ENCODE data around the gene P2RX6. TPM values are rescaled to one million over a fixed set of nuclear protein-coding genes. Genes with fewer than 3 reads are reported as not detected.

Gene P2RX6
- total and polyA plus RNA-seq, 9 of the 15 experiments (the other 6 are each of a cell fraction or from before 2014, with no cell fraction given), result 0.01 to 3.9 (median 1.5) TPM; not detected in 1

DNA sequence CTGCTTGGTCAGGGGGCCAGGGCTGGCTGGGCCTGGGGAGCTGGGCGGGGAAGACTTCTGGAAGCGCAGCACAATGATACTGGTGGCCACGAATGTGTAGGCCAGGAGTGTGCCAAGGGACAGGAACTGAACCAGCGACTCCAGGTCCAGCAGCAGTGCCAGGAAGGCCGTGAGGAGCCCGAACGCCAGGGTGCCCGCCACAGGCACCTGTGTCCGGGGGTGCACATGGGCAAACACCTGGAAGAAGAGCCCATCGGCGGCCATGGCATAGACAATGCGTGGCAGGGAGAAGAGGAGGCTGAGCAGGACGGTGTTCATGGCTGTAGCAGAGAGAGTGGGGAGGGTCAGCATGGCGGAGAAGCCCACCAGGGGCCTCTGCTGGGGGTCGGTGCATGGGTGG, 15.1 kb downstream of the P2RX6 start (continued):
- peak; percentile 32 for TF ChIP-seq SETDB1 (IDR thresholded peaks at IDR 0.05; ENCODE audit: low read length)
- no peak for TF ChIP-seq DMBX1 (CRISPR knock-in tag; IDR thresholded peaks at IDR 0.05; ENCODE audit: borderline replicate concordance)
- no peak for TF ChIP-seq NFE2L1 (tag; IDR thresholded peaks at IDR 0.05; ENCODE audit: borderline replicate concordance, low read depth)
- peak; percentile 17 for TF ChIP-seq HMGN3 (IDR thresholded peaks at IDR 0.05; ENCODE audit: borderline replicate concordance, extremely low read depth, insufficient read length, low read depth, low read length)
- TF ChIP-seq EP300 (IDR thresholded peaks at IDR 0.05; ENCODE audit: low read length), result no peak
- no peak for TF ChIP-seq ZBTB17 (CRISPR knock-in tag; IDR thresholded peaks at IDR 0.05)
- no peak for TF ChIP-seq NCOR1 (IDR thresholded peaks at IDR 0.05)
- peak; percentile 12 for TF ChIP-seq KDM5B (IDR thresholded peaks at IDR 0.05; ENCODE audit: insufficient replicate concordance, low read depth, low read length)
- no peak for TF ChIP-seq NEUROD1 (IDR thresholded peaks at IDR 0.05; ENCODE audit: borderline replicate concordance, low read depth, low read length, partially characterized antibody)
- TF ChIP-seq ERF (CRISPR knock-in tag; IDR thresholded peaks at IDR 0.05), result no peak
- TF ChIP-seq, protein P1, sequence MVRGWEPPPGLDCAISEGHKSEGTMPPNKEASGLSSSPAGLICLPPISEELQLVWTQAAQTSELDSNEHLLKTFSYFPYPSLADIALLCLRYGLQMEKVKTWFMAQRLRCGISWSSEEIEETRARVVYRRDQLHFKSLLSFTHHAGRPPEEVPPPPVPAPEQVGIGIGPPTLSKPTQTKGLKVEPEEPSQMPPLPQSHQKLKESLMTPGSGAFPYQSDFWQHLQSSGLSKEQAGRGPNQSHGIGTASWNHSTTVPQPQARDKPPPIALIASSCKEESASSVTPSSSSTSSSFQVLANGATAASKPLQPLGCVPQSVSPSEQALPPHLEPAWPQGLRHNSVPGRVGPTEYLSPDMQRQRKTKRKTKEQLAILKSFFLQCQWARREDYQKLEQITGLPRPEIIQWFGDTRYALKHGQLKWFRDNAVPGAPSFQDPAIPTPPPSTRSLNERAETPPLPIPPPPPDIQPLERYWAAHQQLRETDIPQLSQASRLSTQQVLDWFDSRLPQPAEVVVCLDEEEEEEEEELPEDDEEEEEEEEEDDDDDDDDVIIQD (CRISPR knock-in tag; IDR thresholded peaks at IDR 0.05), result peak; percentile 63; the same call in 1 of the 2 replicates
- TF ChIP-seq TCF3 (CRISPR knock-in tag; IDR thresholded peaks at IDR 0.05), result no peak
- TF ChIP-seq, protein P2, sequence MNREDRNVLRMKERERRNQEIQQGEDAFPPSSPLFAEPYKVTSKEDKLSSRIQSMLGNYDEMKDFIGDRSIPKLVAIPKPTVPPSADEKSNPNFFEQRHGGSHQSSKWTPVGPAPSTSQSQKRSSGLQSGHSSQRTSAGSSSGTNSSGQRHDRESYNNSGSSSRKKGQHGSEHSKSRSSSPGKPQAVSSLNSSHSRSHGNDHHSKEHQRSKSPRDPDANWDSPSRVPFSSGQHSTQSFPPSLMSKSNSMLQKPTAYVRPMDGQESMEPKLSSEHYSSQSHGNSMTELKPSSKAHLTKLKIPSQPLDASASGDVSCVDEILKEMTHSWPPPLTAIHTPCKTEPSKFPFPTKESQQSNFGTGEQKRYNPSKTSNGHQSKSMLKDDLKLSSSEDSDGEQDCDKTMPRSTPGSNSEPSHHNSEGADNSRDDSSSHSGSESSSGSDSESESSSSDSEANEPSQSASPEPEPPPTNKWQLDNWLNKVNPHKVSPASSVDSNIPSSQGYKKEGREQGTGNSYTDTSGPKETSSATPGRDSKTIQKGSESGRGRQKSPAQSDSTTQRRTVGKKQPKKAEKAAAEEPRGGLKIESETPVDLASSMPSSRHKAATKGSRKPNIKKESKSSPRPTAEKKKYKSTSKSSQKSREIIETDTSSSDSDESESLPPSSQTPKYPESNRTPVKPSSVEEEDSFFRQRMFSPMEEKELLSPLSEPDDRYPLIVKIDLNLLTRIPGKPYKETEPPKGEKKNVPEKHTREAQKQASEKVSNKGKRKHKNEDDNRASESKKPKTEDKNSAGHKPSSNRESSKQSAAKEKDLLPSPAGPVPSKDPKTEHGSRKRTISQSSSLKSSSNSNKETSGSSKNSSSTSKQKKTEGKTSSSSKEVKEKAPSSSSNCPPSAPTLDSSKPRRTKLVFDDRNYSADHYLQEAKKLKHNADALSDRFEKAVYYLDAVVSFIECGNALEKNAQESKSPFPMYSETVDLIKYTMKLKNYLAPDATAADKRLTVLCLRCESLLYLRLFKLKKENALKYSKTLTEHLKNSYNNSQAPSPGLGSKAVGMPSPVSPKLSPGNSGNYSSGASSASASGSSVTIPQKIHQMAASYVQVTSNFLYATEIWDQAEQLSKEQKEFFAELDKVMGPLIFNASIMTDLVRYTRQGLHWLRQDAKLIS (CRISPR knock-in tag; IDR thresholded peaks at IDR 0.05), result no peak
- TF ChIP-seq PHB (CRISPR knock-in tag; IDR thresholded peaks at IDR 0.05), result 0 out of 2 replicates have a peak, but pooled peaks have one; percentile 75
- TF ChIP-seq NUFIP1 (IDR thresholded peaks at IDR 0.05; ENCODE audit: partially characterized antibody), result no peak
- TF ChIP-seq NR4A1 (CRISPR knock-in tag; IDR thresholded peaks at IDR 0.05), result no peak
- no peak for TF ChIP-seq NR4A1 (tag; IDR thresholded peaks at IDR 0.05)
- TF ChIP-seq ILK (tag; IDR thresholded peaks at IDR 0.05; ENCODE audit: borderline replicate concordance, low read depth), result no peak
- TF ChIP-seq, protein P3, sequence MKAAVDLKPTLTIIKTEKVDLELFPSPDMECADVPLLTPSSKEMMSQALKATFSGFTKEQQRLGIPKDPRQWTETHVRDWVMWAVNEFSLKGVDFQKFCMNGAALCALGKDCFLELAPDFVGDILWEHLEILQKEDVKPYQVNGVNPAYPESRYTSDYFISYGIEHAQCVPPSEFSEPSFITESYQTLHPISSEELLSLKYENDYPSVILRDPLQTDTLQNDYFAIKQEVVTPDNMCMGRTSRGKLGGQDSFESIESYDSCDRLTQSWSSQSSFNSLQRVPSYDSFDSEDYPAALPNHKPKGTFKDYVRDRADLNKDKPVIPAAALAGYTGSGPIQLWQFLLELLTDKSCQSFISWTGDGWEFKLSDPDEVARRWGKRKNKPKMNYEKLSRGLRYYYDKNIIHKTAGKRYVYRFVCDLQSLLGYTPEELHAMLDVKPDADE (conservative IDR thresholded peaks at IDR 0.05; ENCODE audit: control insufficient read depth, low read depth, low read length), result 0 out of 2 replicates have a peak, but pooled peaks have one; percentile 20
- TF ChIP-seq CBX3 (IDR thresholded peaks at IDR 0.05; ENCODE audit: borderline replicate concordance in 1 of 2, low read length in 2 of 2), result peak in 1 of 2 experiments; percentile 41; a peak in 1 of 3 replicates
- TF ChIP-seq TAF7 (tag; IDR thresholded peaks at IDR 0.05), result no peak
- TF ChIP-seq BCOR (IDR thresholded peaks at IDR 0.05), result no peak
- no peak for TF ChIP-seq MYBL2 (IDR thresholded peaks at IDR 0.05; ENCODE audit: low read depth)
- no peak for TF ChIP-seq MYBL2 (CRISPR knock-in tag; IDR thresholded peaks at IDR 0.05; ENCODE audit: borderline replicate concordance)

All from K562 (cell line).